Loucy (cell line): Measurements from ENCODE around the gene TBC1D22A.

ENCODE experiments used
- CTCF ChIP-seq: fragments of 200-600 bp; sonication (generic); conservative IDR thresholded peaks from 2 replicates; pipeline ENCODE4 v1.5.1; 2014; ENCODE audit warnings: mild to moderate bottlenecking, antibody characterized with exemption, low read length
- EZH2phosphoT487 ChIP-seq: fragments of 200-600 bp; IDR thresholded peaks from 2 replicates; pipeline ENCODE4 v1.6.1; 2018; ENCODE audit warnings: antibody characterized with exemption, mild to moderate bottlenecking, moderate library complexity, borderline replicate concordance

- TF ChIP-seq CTCF (no peak), EZH2phosphoT487 (no peak)
Measured at GRCh38 chr22:46737976-46738646, 24.3 kb upstream of the TBC1D22A start, which contains the start of gene CERK.
